Activated T-cell treated with anti-CD3 and anti-CD28 coated beads for 4 hours (primary cell): ENCODE data around the gene COX11.
A peak's percentile ranks its signal among the peaks of the same experiment; 100 is the strongest.

ENCODE experiments used
- DNase-seq: peaks from one replicate; pipeline ENCODE4 v3.0.0-alpha.2; 2020

The COX11 gene, protein sequence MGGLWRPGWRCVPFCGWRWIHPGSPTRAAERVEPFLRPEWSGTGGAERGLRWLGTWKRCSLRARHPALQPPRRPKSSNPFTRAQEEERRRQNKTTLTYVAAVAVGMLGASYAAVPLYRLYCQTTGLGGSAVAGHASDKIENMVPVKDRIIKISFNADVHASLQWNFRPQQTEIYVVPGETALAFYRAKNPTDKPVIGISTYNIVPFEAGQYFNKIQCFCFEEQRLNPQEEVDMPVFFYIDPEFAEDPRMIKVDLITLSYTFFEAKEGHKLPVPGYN

DNA sequence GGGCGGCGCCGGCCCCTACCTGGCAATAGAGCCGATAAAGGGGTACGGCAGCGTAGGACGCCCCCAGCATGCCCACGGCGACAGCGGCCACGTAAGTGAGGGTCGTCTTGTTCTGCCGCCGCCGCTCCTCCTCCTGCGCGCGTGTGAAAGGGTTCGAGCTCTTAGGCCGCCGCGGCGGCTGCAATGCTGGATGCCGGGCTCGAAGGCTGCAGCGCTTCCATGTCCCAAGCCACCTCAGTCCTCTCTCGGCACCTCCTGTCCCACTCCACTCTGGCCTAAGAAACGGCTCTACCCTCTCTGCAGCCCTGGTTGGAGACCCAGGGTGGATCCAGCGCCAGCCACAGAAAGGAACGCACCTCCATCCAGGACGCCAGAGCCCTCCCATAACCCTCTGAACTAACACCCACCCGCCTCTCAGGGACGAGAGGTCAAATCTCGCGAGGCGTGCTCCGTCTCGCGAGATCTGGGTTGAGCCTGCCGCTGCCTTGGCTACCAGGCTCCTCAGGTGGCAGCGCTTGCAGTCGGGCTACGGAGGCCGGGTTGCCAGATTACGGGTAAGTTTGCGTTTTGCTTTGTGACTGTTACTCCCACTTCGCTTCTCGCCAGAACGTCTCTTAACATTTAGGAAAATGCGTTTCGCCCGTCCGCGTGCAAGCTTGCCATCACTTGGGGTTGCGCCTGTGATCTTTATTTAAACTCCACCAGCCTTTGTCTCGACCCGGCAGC lies at the start of gene COX11, which contains the start of gene STXBP4:
Gene COX11, minus strand, starts transcription at position 393 of the 726 bp plus-strand sequence. Its CDS starts 8 bp downstream, at position 385.
Gene STXBP4, plus strand, starts transcription at position 504 of the 726 bp plus-strand sequence. CDS start 17,455 bp downstream, outside the sequence.
- DNase-seq = peak; percentile 89

DNA sequence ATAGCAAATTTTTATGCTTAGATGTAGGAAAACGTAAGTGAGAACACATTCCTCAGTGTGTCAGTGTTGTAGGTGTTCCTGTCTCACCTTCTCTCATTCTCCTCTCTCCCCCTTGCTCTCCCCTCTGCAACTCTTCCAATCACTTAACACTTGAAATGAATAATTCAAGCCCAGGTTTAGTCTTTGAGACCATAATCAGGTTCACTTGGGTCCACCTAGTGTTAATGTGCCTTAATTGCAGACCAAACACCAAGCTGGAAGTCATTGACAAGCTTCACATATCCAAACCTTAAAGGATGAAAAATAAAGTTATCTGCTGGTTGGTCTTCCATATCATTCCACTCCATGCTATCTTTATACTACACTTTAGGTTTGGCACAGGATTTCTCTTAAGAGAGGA lies 37.1 kb upstream of the COX11 start:
- no peak for DNase-seq

DNA sequence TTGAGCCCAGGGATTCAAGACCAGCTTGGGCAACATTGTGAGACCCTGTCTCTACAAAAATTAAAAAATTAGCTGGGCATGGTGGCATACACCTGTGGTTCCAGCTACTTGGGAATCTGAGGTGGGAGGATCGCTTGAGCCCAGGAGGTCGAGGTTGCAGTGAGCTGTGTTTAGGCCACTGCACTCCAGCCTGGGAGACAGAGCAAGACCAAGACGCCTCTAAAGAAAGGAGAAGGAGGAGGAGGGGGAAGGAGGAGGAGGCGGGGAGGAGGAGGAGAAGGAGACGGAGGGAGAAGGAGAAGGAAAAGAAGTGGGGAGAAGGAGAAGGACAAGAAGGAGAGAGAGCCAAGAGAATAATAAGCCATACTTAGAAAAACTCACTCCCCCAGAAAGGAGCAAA lies 36.0 kb upstream of the COX11 start:
- DNase-seq = no peak

DNA sequence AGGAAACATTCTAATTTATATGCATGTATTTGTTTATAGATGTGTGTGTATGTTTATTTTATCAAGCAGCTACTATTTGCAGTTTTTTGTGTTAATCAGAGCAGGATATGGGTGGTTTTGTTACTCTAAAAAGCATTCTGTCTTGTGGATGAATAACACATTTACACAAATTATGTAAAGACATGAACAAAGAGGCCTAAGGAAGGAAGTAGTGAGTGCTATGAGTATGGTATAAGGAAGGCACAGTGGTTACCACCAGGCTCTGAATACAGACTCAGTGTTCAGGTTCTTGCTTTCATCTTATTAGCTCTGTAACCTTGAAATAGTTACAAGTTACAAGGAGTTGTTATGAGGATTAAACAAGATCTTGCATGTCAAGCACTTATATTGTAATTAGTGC lies 34.0 kb upstream of the COX11 start:
- no peak for DNase-seq

DNA sequence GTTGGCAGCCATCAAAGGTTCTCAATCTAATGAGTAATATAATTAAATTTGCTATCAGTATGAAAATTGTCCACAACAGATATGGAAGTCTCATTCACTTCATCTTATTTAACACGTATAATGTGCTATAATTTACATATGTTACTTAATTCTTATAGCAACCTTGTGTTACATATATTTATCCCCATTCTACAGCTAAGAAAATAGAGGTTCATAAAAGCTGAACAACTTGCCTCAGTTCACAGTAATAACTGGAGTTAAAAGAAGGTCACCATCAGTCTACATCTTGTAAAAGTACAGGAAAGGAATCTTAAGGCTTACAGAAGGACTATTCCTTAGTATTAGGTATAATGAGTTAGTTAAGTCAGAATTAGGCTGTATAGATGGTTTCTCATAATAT lies 28.0 kb upstream of the COX11 start:
- DNase-seq = no peak

DNA sequence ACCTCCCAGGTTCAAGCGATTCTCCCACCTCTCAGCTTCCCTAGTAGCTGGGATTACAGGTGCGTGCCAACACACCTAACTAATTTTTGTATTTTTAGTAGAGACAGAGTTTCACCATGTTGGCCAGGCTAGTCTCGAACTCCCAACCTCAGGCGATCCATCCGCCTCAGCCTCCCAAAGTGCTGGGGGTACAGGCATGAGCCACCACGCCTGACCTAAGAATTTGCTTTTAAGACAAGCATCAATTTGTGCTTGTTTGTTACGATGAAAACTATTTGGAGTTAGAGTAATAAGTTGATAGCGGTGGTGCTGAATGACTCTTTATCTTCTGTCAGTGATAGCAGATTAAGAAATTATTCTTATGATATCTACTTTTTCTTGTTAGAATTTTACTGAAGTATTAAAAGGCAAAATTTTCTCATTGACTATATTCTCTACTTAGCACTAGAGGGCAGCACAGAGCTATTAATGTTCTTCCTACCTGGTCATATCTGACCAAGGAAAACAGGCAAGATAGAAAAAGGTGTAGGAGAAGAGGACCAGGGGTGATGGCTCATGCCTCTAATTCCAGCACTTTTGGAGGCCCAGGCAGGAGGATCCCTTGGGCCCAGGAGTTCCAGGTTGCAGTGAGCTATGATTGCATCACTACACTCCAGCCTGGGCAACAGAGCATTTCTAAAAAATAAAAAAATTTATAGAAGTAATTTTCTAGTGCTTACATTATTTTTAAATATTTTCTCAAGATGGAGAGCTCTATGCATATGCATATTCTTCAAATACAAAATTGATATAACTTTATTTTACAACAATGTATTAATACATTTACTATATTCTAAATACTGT lies 24.6 kb upstream of the COX11 start:
- DNase-seq = no peak

DNA sequence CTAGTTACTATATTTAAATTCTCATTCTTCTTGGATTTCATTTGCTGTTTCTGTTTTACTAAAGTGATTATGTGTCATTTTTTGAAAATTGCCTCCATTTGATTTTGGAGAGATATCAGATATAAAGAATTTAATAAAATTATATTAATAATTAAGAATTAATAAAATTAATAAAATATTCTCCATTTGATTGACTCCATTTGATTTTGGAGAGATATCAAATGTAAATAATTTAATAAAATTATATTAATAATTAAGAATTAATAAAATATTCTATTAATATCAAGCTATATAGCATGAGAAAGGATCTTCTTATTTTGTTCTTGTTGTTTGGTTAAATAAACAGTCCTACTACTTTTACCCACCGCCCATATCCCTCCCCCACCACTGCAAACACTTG lies 23.1 kb upstream of the COX11 start:
- DNase-seq = no peak

DNA sequence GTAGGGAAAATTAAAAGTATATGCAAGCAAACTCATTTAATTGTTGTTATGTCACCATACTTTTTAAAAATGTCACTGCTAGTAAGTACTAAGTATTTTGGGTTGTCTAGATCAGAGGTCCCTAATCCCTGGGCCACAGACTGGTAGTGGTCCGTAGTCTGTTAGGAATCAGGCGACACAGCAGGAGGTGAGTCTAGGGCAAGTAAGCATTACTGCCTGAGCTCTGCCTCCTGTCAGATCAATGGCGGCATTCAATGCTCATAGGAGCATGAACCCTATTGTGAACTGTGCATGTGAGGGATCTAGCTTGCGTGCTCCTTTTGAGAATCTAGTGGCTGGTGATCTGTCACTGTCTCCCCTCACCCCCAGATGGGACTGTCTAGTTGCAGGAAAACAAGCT lies 21.7 kb upstream of the COX11 start:
- DNase-seq = no peak

DNA sequence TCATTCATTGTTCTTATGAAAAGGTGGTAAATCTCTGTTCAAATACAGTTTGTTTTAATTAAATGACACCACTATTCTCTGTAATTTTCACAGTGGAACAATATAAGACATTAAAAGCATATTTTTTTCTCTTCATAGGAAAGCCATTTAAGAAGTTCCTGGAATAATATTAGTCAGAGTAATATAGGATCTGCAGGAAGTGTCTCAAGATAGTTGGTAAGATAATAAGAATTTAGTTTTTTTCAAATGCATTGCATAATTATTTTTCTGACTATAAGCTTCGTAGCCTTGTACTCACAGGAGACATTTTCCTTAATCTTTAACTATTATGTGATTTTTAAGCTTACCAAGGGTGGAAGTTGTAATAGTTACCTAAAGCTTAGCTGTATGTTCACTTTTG lies 17.0 kb upstream of the COX11 start:
- DNase-seq = no peak

DNA sequence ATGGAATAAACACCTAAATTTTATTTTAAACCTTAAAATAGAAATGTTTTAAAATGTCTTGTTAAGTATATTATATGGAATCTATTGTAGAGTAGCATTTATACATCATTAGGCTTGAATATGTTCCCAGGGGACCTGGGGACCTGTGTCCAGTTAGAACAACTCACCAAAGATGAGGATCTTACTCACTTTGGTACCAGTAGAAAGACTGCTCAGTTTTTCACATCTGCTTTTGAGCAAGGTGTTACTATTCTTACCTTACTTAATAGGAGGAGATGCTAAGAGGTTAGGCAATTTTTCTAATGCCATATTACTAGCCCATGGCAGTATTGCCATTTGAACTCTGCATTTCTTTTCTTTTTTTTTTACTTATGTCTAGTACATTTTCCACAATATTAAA lies 14.8 kb upstream of the COX11 start:
- DNase-seq = no peak

DNA sequence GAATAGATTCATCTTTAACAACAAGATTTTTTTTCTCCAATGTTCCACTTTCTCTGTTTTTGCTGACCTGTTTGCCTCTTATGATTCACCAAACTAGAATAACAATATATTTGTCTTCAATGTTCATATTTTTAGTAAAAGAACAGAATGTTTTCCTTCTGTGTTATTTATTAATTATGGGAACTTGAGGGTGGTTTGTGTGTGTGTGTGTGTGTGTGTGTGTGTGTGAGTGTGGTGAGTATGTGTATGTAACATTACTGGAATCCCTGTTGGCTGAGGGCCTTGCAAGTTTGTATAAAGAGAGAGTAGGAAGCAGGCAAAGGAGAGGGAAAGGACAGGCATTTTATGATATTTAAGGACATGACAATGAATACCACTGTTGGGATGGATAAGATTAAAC lies 13.9 kb upstream of the COX11 start:
- no peak for DNase-seq

DNA sequence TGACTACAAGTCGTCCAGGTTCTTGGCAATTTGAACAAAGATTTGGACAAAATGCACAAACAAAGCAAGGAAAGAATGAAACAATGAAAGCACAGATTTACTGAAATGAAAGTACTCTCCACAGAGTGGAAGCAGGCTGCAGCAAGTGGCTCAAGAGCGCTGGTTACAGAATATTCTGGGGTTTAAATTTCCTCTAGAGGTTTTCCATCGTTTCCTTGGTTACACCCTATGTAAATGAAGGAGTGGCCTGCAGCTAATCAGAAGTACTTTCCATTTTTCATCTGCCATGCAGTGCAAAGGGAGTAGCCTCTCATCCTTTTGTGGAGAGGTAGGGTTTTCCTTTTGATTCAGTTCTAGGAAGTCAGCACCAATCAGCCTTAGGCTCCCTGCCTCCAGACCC lies 11.9 kb upstream of the COX11 start:
- DNase-seq = no peak

DNA sequence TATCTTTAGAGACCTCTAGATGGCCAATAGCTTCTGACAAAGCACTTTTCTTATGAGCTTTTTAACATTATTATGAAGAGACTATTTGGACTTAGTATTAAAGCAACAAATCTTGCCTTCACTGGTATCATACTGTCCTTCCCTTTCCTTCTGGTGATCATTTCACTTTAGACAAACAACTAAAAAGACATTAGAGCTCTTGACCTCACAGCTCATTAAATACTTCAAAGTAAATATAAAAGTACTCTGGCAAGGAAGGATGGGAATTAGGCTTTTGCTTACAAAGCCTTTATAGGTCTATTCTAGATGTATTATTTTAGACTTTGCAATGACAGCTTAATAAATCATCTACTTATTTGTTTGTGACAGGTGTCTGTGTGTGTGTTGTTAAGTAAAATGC lies 11.2 kb upstream of the COX11 start:
- no peak for DNase-seq

DNA sequence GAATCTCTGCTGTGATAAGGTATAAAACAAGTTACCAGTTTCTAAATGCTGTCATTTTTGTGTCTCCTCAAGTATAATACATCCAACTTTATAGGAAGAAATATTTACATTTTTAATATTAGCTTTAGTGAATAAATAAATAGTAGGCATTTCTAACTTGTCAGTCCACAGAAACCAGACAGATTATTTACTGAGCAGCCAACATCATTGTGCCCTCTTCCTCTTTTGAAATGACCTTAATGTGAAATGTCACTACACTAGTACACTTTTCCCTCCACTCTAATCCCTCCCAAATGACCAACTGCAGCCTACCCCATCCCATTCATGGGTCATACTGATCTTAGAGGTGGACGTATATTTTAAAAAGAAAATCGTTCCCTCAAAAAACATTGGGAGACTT lies 9.3 kb upstream of the COX11 start:
- no peak for DNase-seq

DNA sequence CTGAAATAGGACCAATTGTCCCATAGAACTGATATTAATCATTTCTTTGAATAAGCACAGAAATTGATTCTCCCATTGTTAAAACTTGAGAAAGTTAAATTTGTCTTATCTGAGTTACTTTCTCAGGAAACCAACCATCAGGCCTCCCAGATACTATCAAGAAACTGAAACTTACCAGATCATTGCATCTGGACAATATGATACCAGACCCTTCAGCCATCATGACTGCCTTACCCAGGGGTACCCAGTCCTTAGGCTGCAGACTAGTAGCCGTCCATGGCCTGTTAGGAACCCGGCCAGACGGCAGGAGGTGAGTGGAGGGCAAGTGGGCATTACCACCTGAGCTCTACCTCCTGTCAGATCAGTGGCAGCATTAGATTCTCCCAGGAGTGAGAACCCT lies 7.9 kb upstream of the COX11 start:
- no peak for DNase-seq

DNA sequence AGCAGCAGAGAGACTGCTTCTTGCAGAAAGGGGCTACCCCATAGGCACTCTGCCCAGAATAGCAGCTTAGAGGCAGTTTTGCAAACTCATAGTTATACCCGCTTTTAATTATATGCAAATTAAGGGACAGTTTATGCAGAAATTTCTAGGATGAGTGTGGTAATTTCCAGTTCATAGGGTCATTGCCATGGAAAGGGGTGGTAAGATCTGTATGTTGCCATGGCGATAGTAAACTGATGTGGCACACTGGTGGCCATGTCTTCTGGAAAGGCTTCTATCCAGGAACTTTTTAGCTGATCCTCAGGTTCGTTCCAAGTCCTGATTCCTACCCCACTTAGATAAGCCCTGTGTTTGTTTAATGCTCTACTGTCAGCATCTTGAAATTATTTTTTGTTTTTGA lies 6.3 kb upstream of the COX11 start:
- no peak for DNase-seq

DNA sequence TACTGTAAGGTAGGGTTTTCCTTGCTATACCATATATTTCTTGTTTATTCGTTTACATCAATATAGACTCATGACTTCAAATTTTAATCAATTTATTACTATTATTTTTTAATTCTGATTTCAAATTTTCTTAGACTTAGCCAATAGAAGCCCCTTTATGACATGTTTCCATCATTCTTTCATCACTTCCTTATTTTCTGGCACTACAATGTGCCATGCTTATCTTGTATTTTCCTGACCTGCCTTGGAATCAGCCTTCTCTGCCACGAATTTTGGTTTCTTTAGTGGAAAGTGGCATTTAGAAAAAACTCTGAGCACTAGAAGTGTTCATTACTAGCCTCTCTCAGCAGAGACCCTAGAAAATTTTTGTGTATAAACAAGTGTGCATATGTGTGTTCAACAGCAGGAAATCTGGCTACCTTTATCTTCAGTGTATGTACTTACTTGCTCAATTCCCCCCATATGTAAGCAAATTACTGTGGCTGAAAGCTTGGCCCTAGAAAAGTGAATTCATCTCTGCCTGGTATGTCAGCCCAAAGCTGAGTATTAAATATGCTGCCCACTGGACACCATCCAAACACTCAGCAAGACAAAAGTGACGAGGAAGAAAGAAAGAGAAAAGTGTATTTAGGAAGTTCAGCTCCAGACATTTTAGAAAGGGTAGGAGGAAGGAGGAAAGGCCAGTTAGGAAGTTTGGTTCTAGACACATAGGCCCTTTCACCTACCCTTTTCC lies 4.1 kb upstream of the COX11 start:
- no peak for DNase-seq

DNA sequence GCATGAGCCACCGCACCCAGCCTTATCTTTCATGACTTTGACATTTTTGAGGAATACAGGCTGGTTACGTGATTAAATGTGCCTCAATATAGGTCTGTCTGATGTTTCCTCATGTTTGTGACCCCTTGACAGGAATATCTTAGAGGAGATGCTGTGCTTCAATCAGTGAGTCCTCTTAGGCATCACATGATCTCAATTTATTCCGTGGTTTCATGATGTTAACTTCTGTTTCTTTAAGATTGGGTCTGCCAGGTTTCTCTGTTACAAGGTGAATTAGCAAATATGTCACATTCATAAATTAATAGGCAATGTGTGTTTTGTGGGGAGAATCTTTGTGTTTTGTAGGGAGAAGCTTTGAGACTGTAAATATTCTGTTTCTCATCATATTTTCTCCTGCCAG lies 3.4 kb upstream of the COX11 start:
- DNase-seq = no peak

DNA sequence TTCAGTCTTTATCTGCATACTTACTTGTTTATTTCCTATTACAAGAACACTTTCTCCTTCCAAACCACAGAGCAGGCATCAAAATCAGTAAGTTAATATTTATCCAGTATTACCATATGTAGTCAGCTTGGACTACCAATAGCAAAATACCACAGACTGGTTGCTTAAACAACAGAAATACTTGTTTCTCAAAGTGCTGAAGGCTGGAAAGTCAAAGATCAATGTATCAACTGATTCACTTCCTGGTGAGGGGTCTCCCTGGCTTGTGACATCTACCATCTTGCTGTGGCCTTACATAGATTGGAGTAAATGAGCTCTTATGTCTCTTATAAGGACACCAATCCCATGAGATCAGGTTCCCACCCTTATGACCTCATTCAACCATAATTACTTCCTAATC lies 2.7 kb upstream of the COX11 start:
- DNase-seq = no peak

DNA sequence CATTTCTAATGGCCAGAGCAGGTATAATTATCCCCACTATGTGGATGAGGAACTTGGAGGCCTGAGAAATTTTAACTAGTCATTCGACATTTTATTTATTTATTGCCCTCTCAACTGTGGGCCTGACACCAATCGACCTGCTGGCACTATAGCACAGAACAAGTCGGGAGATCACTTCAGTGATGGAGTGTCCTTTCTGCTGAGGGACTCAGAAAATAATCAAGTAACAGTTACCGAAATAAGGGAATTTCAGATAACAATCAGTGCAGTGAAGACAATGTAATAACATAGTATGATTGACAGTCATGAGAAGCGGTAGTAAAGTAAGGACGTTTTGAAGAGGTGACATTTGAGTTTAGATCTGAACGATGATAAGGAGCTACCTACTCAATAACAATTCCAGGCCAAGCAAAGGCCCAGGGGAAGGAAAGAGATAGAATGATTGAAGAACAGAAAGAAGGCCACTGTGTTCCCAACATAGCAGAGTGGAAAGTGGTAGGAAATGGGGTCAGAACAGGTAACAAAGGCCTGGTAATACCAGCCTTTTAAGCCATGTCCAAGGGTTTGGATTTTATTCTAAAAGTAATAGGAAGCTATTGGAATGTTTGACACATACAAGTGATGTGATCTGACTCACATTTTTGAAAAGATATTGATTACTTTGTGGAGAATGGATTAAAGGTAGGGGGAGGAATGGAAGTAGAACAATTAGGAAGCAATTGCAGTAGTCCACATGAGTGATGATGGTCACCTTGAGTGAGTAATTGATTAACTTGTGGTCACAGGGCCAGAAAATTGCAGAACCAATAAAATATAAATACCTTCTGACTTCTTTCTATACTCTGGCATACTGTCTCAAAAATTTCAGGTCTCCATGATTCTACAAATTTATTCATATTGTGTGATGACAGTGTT lies 1.5 kb upstream of the COX11 start:
- no peak for DNase-seq

DNA sequence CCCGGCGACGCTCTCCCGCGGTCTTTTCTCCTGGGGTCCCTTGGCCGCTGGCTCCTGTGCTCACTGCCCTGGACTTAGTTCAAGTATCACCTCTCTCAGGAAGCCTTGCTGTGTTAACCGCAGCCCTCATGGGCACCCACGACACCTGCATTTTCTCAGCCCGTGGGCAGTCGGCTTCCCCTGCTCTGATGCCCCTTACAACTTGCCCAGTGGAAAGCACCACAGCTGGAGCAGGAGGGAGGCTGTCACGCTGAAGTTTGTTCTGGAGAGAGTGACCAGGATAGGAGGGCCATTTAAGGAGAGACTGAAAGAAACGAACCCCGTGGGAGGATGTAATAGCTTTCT lies 506 bp upstream of the COX11 start:
- peak; percentile 16 for DNase-seq
